ENCODE data around the gene SLC5A2.
"Not testable (repeated sequence)": the region's sequence is repeated elsewhere in the genome, so short reads cannot be mapped to it uniquely, and the experiment has no call there.

The SLC5A2 gene

DNA sequence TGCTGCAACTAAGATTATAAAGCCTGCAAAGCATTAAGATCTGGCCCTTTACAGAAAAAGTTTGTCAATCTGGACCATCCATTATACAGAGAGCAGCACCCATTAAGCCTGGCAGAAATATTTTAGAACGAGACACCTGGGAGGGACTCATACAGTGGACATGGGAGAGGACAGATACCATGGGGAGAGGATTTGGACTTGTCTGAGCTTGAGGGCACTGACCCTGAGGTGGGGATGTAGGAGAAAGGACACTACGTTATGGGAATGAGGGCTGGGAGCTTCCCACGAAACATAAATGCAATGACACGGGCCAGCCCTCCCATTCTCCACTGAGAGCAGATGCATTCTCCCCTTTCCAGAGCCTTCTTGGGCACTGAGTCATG lies 19.0 kb downstream of the SLC5A2 start:
- DNase-seq, result no peak

GRCh38 chr16:31502981-31503380 lies 20.1 kb downstream of the SLC5A2 start:
- DNase-seq, result no peak

DNA sequence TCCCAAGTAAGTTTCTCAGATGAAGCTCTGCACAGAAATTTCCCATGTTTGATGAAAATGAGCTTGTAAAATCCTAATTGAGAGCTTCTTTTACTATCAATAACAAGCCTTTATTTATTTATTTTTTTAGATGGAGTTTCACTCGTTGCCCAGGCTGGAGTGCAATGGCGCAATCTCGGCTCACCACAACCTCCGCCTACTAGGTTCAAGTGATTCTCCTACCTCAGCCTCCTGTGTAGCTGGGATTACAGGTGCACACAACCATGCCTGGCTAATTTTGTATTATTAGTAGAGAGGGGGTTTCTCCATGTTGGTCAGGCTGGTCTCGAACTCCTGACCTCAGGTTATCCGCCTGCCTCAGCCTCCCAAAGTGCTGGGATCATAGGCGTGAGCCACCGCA lies 20.6 kb downstream of the SLC5A2 start:
- DNase-seq, result not testable (repeated sequence)

- no peak for DNase-seq
Measured at GRCh38 chr16:31504159-31504558, 21.2 kb downstream of the SLC5A2 start.

DNA sequence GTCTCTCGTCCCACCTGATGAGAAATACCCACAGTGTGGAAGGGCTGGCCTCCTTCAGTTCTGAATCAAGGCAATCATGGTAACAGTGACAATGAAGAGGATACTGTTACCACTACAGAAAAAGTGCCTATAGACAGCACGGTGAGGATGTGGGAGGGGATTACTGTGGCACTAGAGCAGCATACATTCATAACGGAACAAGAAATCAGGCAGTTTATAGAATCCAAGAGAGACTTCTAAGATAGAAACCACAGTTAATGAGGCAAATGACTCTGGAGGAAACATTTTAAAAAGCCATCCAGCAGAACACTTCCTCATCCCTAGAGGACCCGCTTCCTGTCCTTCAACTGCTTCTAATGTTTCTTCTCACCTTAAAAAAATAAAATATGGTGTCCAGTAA lies 22.6 kb downstream of the SLC5A2 start:
- DNase-seq, result no peak

- DNase-seq, result peak; percentile 14
Measured at GRCh38 chr16:31507617-31507928, 24.6 kb downstream of the SLC5A2 start.

- DNase-seq, result peak; percentile 75
Measured at GRCh38 chr16:31507929-31508705, 25.2 kb downstream of the SLC5A2 start, which contains the start of gene RUSF1. RUSF1 (minus strand) TSS chr16:31508391; CDS start chr16:31508373, 18 bp downstream.

DNA sequence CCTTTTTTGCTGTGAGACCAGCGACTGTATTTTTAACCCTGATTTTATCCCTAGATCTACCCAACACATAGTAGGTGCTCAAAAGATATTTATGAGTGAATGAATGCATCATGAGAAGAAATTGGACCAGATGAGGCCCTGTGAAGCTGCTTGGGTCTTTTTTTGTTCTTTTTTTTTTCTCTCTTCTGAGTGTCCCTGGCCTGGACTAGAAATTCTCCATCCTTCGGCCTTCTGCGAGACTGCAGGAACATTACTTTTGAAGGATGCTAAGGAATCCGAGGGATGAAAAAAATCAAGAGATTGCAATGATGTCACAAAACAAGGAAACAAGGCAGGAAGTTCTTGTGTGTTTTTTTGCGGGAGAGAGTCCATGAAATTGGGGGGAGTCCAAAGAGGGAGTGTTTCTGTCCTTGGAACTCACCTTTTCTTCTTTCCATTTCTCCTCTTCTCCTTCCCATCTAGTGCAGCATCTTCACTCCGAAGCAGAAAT lies 25.8 kb downstream of the SLC5A2 start:
- no peak for DNase-seq

- DNase-seq, result no peak
Measured at GRCh38 chr16:31513126-31513525, 30.2 kb downstream of the SLC5A2 start.

- no peak for DNase-seq
Measured at GRCh38 chr16:31513884-31514283, 31.0 kb downstream of the SLC5A2 start.

DNA sequence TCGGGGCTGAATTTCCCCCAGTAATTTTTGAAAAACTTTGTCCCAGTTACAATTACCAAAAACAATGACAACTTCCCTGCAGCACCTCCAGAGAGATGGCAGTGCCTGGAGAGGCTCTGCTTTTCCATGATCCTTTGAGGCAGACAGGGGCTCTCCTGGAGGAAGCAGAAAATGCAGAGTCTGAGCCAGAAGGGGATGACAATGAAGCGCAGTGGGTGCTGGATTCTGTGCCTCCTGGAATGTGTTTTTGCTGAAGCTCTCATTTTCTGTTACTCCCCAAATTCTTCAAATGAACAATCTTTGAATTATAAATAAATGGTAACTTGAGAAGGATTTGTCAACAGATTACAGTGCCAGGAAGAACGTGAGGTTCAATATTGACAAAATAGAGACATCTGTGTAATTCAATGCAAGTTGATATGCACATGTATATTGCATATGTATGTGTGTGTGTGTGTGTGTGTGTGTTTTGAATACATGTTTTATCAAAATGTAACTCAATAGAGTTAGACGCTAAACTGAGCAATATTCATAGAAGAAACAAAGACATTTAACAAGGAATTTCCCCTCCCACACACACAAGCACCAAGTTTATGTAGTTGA lies 35.0 kb downstream of the SLC5A2 start:
- no peak for DNase-seq

GRCh38 chr16:31519759-31520431 lies 37.0 kb downstream of the SLC5A2 start:
- no peak for DNase-seq

DNA sequence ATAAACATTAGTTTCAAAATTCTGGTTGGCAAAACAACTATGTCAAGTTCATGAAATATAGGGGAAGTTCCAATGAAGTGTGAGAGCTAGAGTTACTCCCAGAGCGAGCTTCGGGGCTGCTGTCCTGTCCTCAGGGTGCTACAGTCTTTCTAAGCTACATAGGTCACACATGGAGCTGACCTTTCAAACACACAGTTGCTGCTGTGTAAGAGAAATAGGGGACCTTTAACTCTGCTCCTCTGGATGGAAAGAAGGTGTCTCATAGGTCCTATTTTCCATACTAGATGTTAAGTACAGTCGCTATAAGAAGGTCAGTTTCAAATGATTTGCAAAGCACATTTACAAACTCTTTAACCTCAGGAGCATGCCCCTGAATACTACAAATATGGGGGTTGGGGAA lies 38.4 kb downstream of the SLC5A2 start:
- DNase-seq, result no peak

- DNase-seq, result no peak
Measured at GRCh38 chr16:31522071-31522470, 39.1 kb downstream of the SLC5A2 start.

GRCh38 chr16:31523768-31524167 lies 40.8 kb downstream of the SLC5A2 start:
- not testable (repeated sequence) for DNase-seq

DNA sequence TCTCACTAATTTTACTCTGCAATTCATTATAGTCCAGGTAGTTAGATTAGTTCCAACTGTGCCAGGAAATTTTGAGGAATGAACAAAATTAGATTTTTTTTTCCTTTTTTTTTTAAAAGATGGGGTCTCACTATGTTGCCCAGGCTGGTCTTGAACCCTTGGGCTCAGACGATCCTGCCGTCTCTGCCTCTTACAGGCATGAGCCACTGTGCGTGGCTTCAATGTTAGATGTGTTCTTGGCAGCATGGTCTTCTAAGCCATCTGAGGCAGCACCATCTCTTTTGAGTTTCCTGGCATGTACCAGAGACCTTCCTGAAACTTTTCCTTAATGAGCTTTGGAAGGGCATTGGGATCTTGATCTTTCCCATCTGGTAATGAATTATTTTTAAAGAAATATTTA lies 42.2 kb downstream of the SLC5A2 start:
- no peak for DNase-seq

- no peak for DNase-seq
Measured at GRCh38 chr16:31527734-31528274, 44.9 kb downstream of the SLC5A2 start, which contains the start of gene AHSP. AHSP (plus strand) TSS chr16:31527900; CDS start chr16:31528140, 240 bp downstream.

GRCh38 chr16:31528523-31529107 lies 45.7 kb downstream of the SLC5A2 start:
- no peak for DNase-seq

DNA sequence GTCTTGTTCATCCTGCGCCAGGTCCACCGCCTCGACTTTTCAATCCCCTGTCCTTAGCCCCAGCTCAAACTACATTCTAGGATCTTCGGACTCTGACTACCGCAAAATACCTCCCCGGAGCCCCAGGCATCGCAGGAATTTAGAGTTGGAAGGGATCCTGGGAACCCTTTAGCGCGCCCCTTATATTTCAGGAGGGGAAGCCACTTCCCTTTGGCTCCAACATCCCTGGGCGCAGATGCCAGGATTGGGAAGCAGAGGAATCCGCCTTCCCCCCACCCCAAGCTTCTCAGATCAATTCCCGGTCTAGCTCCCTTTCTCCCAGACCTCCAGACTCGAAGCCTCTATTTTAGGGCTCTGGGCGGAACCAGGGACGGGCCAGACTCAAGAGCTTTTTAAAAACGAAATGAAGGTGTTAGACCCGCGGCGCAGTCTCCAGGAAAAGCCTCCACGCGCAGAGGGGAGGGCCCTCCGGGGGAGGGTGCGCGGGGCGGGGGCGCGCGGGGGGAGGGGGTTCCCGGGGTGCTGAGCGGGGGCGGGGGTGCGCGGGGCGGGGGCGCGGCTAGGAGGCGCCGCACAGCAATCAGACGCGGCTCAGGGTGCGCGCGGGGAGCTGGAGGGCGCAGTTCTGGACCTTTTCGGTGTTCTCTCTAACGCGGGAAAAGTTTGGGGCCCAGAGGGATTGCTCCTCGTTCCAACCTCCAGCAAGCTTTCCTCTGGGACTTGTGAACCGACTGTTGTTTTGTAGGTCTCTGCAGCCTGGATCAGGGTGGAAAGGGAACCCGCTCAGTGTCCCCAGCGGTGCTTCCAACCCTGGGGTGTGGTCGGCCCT lies 46.4 kb downstream of the SLC5A2 start:
- DNase-seq, result peak; percentile 5

DNA sequence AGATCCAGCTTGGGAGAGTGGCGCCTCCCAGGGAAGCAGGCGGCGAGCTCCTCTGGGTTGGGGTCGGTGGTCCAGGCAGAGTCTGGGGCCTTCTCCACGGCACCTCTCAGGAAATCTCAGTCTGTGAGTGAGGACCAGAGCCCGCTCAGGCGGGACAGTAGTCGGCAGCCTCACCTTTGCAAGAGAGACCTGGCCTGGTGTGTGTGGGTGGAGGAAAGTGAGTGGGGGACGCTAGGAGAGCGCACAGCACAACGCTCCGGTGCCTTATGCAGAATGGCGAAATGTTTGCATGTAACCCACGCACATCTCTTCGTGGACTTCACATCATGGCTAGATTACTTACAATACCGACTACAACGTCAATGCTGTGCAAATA lies 47.0 kb downstream of the SLC5A2 start:
- DNase-seq, result no peak

DNA sequence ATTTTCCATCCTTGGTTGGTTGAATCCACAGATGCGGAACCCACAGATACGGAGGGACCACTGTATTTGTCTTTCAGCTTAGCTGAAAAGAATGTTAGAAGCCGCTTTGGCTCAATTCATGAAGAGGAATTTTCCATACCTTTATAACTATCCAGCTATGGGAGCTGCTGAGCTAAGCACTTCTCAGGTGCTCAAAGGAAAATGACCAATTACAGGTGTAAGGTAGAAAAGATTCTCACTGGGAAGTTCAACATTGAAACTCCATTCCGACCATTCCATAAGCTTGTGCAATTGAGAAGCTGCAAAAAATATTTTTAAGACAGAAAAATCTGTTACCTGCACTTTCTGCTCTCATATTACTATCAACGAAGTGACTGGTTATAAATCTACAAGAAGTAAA lies 47.5 kb downstream of the SLC5A2 start:
- DNase-seq, result no peak

DNA sequence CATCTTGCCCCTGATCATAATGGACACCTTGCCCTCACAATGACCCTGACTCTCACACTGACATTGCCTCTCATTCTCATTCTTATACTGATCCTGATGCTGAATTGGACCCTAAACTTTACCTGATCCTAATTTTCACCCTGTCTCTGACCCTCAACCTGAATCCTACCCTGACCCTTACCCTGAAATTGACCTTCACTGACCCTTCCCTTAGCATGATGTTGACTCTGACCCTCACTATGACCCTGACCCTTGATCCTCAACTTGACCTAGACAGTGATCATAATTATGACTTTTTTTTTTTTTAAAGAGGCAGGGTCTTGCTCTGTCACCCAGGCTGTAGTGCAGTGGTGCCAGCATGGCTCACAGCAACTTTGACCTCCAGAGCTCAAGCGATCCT lies 48.2 kb downstream of the SLC5A2 start:
- DNase-seq, result no peak

Measured in activated CD4-positive, alpha-beta T cell treated with anti-CD3 and anti-CD28 coated beads, Interleukin-2, amount 50 U/mL, for 1 hour (primary cell).